ENCODE data around the gene FYN. TPM values are rescaled to one million over a fixed set of nuclear protein-coding genes. Genes with fewer than 3 reads are reported as not detected.

FYN gene
- total RNA-seq, 1 experiment from 2014 or later, result 18.5 TPM

GRCh38 chr6:111677249-111677990 is 195.8 kb downstream of the FYN start (continued):
- TF ChIP-seq REST (IDR thresholded peaks at IDR 0.05; ENCODE audit: low read depth) (no peak), SIN3A (IDR thresholded peaks at IDR 0.05; ENCODE audit: low read depth) (no peak)

- CTCF ChIA-PET, result no interaction called here
- no TSS peak for BruUV-seq (replicated peaks)
- Histone ChIP-seq H3K36me3 (ENCODE audit: control insufficient read depth in 1 of 2, insufficient read depth in 2 of 2, low read length in 2 of 2) (no peaks in the 10 kb centered on the region; a peak in 1 of 4 replicates), H3K9me3 (ENCODE audit: control insufficient read depth in 1 of 2, insufficient read depth in 1 of 2, low read depth in 1 of 2, low read length in 2 of 2) (no peaks in the 10 kb centered on the region), H3K27ac (ENCODE audit: low read depth, low read length) (no peak overlapping the region), H3K27me3 (ENCODE audit: insufficient read depth, low read length) (no peaks in the 10 kb centered on the region), H3K4me1 (ENCODE audit: control insufficient read depth in 1 of 2, insufficient read depth in 2 of 2, low read length in 2 of 2) (no peaks in the 10 kb centered on the region), H3K4me3 (replicated peaks in 1 of 2; ENCODE audit: low read depth in 1 of 2, low read length in 2 of 2) (no peak overlapping the region), H3K4me2 (ENCODE audit: low read length) (no peak overlapping the region), H3K9me2 (ENCODE audit: insufficient read depth) (no peaks in the 10 kb centered on the region), H4K20me1 (ENCODE audit: insufficient read depth) (no peaks in the 10 kb centered on the region), H3K9ac (ENCODE audit: low read length) (no peak overlapping the region), H2AFZ (ENCODE audit: low read depth, low read length, poor library complexity, severe bottlenecking) (no peak overlapping the region), H3K79me2 (ENCODE audit: insufficient read depth, low read length) (no peaks in the 10 kb centered on the region)
- RAD21 ChIA-PET (ENCODE audit: low non-redundant PET in 1 of 2, low total read pairs in 2 of 2, uncharacterized antibody in 2 of 2, unreplicated experiment in 2 of 2), result no interaction called here
- intact Hi-C loops (cut with micrococcal nuclease), result no loop called here
- POLR2A ChIA-PET, result no interaction called here
- DNase-seq (ENCODE audit: low read depth, low spot score), result no peak
- no peak for ATAC-seq
- TF ChIP-seq EZH2 (IDR thresholded peaks at IDR 0.05) (no peak), CEBPB (IDR thresholded peaks at IDR 0.05; ENCODE audit: low read depth) (no peak), SRF (IDR thresholded peaks at IDR 0.05; ENCODE audit: low read depth) (no peak), YY1 (IDR thresholded peaks at IDR 0.05; ENCODE audit: extremely low read depth, insufficient replicate concordance, low read depth, low read length) (no peak), CTCF (IDR thresholded peaks at IDR 0.05 in 2 of 3, conservative IDR thresholded peaks at IDR 0.05 in 1 of 3; ENCODE audit: borderline replicate concordance in 1 of 3, insufficient read depth in 1 of 3, low read depth in 2 of 3, low read length in 2 of 3) (no peak), ZNF274 (IDR thresholded peaks at IDR 0.05; ENCODE audit: low read depth, low read length) (no peak), ZFX (IDR thresholded peaks at IDR 0.05) (no peak), TCF7L2 (IDR thresholded peaks at IDR 0.05; ENCODE audit: borderline replicate concordance, extremely low read depth, insufficient read depth, insufficient read length) (no peak), JUND (IDR thresholded peaks at IDR 0.05) (no peak), EGR1 (IDR thresholded peaks at IDR 0.05; ENCODE audit: low read depth) (no peak), ZBTB33 (IDR thresholded peaks at IDR 0.05; ENCODE audit: extremely low read depth, insufficient replicate concordance, low read length) (no peak), SP1 (IDR thresholded peaks at IDR 0.05; ENCODE audit: low read depth) (no peak)
Measured at GRCh38 chr6:111676383-111676782, 196.9 kb downstream of the FYN start.
